HCT116 (cell line): Measurements from ENCODE around the gene WFDC1. TPM values are rescaled to one million over a fixed set of nuclear protein-coding genes. Genes with fewer than 3 reads are reported as not detected.

Source experiments
- ATAC-seq: fragments of 200-7000 bp; cut with Tn5 transposase; 2 replicates; pipeline ENCODE4 v1.9.1; 2020; ENCODE audit warnings: mild to moderate bottlenecking, moderate library complexity
- BruUV-seq: library from RNA; stranded (reverse); fragments of 400-500 nt; replicated peaks from 2 replicates; lab custom pipeline; 2021; lab: Mats Ljungman, UMichigan
- CTCF ChIA-PET: fragments of 300-600 bp; sonication (Branson Sonifier 250); formaldehyde crosslinking; loops from one replicate; lab custom pipeline; 2021; ENCODE audit warnings: antibody characterized with exemption; lab: Charles Lee
- POLR2A ChIA-PET: fragments of 300-600, 350-600 bp; sonication (Branson Sonifier 250); formaldehyde crosslinking; loops from one replicate; lab custom pipeline; 2021; ENCODE audit warnings: antibody characterized with exemption; lab: Charles Lee
- RAD21 ChIA-PET, 2 experiments: fragments of 300-600 bp; sonication (Branson Sonifier 250); formaldehyde crosslinking; loops; one replicate each; lab custom pipeline; 2023; ENCODE audit warnings: low total read pairs in 2 of 2; ENCODE audit not compliant: uncharacterized antibody in 2 of 2, unreplicated experiment in 2 of 2, low non-redundant PET in 1 of 2; lab: Charles Lee
- DNase-seq: peaks from one replicate; pipeline ENCODE4 v3.0.0-alpha.2; 2010; ENCODE audit warnings: low read depth, low spot score
- H2AFZ ChIP-seq: fragments of 200-600 bp; shearing (Covaris generic), sonication (generic); 2 replicates; pipeline ENCODE4 v1.6.1; 2017; ENCODE audit warnings: low read depth, mixed run types, mixed read lengths, antibody characterized with exemption, low read length; ENCODE audit not compliant: poor library complexity, severe bottlenecking
- H3K27ac ChIP-seq: 2 replicates; pipeline ENCODE4 v1.5.1; 2012; ENCODE audit warnings: low read depth, low read length
- H3K27me3 ChIP-seq: fragments of 200-600 bp; sonication (generic); 2 replicates; pipeline ENCODE4 v1.6.1; 2016; ENCODE audit warnings: mixed run types, low read length, mixed read lengths; ENCODE audit not compliant: insufficient read depth
- H3K36me3 ChIP-seq, 2 experiments: fragments of 200-500 bp in 1 of 2; fragments of 200-600 bp in 1 of 2; sonication (Bioruptor generic) in 1 of 2; sonication (generic) in 1 of 2; 2 replicates each; pipeline versions ENCODE4 v1.5.1 to v1.6.1; 2014 to 2016; ENCODE audit warnings: low read length in 2 of 2, inconsistent platforms in 1 of 2, mixed read lengths in 1 of 2, mixed run types in 1 of 2; ENCODE audit not compliant: insufficient read depth in 2 of 2, control insufficient read depth in 1 of 2
- H3K4me1 ChIP-seq, 2 experiments: fragments of 200-600 bp in 1 of 2; sonication (generic) in 1 of 2; 2 replicates each; pipeline versions ENCODE4 v1.5.1 to v1.6.1; 2012 to 2017; ENCODE audit warnings: low read length in 2 of 2, inconsistent platforms in 1 of 2, mild to moderate bottlenecking in 1 of 2, mixed read lengths in 1 of 2, mixed run types in 1 of 2, moderate library complexity in 1 of 2; ENCODE audit not compliant: insufficient read depth in 2 of 2, control insufficient read depth in 1 of 2
- H3K4me2 ChIP-seq: fragments of 200-600 bp; sonication (generic); 2 replicates; pipeline ENCODE4 v1.6.1; 2017; ENCODE audit warnings: mixed run types, low read length, mixed read lengths
- H3K4me3 ChIP-seq, 2 experiments: fragments of 200-600 bp in 1 of 2; sonication (generic) in 1 of 2; replicated peaks in 1 of 2; 2 replicates each; pipeline ENCODE4 v1.5.1; 2011 to 2016; ENCODE audit warnings: low read length in 2 of 2, control low read depth in 1 of 2, low read depth in 1 of 2, mild to moderate bottlenecking in 1 of 2, mixed read lengths in 1 of 2, mixed run types in 1 of 2
- H3K79me2 ChIP-seq: fragments of 200-600 bp; sonication (generic); 2 replicates; pipeline ENCODE4 v1.6.1; 2017; ENCODE audit warnings: mild to moderate bottlenecking, mixed run types, low read length, moderate library complexity, mixed read lengths; ENCODE audit not compliant: insufficient read depth
- H3K9ac ChIP-seq: fragments of 200-600 bp; sonication (generic); 2 replicates; pipeline ENCODE4 v1.6.1; 2016; ENCODE audit warnings: low read length, mixed read lengths
- H3K9me2 ChIP-seq: fragments of 200-600 bp; sonication (generic), shearing (Covaris generic); 2 replicates; pipeline ENCODE4 v1.6.1; 2017; ENCODE audit warnings: mixed run types, mild to moderate bottlenecking, moderate library complexity; ENCODE audit not compliant: insufficient read depth
- H3K9me3 ChIP-seq, 2 experiments: fragments of 200-500 bp in 1 of 2; fragments of 200-600 bp in 1 of 2; sonication (Bioruptor generic) in 1 of 2; sonication (generic) in 1 of 2; 2 replicates each; pipeline ENCODE4 v1.6.1; 2014 to 2017; ENCODE audit warnings: low read length in 2 of 2, mixed read lengths in 2 of 2, inconsistent platforms in 1 of 2, low read depth in 1 of 2, mild to moderate bottlenecking in 1 of 2, mixed run types in 1 of 2, moderate library complexity in 1 of 2; ENCODE audit not compliant: control insufficient read depth in 1 of 2, insufficient read depth in 1 of 2
- H4K20me1 ChIP-seq: fragments of 200-600 bp; sonication (generic), shearing (Covaris generic); 2 replicates; pipeline ENCODE4 v1.6.1; 2017; ENCODE audit warnings: mixed run types, mild to moderate bottlenecking, moderate library complexity; ENCODE audit not compliant: insufficient read depth
- CBX3 ChIP-seq: IDR thresholded peaks from 2 replicates; pipeline ENCODE4 v1.6.1; 2012; ENCODE audit warnings: low read depth
- CEBPB ChIP-seq: IDR thresholded peaks from 2 replicates; pipeline ENCODE4 v1.6.1; 2012; ENCODE audit warnings: low read depth
- CTCF ChIP-seq, 3 experiments: fragments of 200-600 bp in 1 of 3; sonication (generic) in 1 of 3; IDR thresholded peaks in 2 of 3; conservative IDR thresholded peaks in 1 of 3; 2 replicates each; pipeline ENCODE4 v1.5.1; 2012 to 2017; ENCODE audit warnings: low read depth in 2 of 3, low read length in 2 of 3, antibody characterized with exemption in 1 of 3, borderline replicate concordance in 1 of 3, control low read depth in 1 of 3, mild to moderate bottlenecking in 1 of 3, mixed read lengths in 1 of 3, mixed run types in 1 of 3, moderate library complexity in 1 of 3; ENCODE audit not compliant: insufficient read depth in 1 of 3
- ELF1 ChIP-seq: IDR thresholded peaks from 2 replicates; pipeline ENCODE4 v1.6.1; 2012; ENCODE audit warnings: low read depth, borderline replicate concordance
- EZH2 ChIP-seq: fragments of 200-600 bp; sonication (generic); IDR thresholded peaks from 2 replicates; pipeline ENCODE4 v1.6.1; 2017; ENCODE audit warnings: antibody characterized with exemption, mixed run types
- EZH2phosphoT487 ChIP-seq: fragments of 200-600 bp; IDR thresholded peaks from 2 replicates; pipeline ENCODE4 v1.6.1; 2018; ENCODE audit warnings: antibody characterized with exemption, borderline replicate concordance
- FOSL1 ChIP-seq: IDR thresholded peaks from 2 replicates; pipeline ENCODE4 v1.6.1; 2012; ENCODE audit warnings: low read depth
- MAX ChIP-seq: IDR thresholded peaks from 2 replicates; pipeline ENCODE4 v1.6.1; 2012
- POLR2A ChIP-seq: IDR thresholded peaks from 2 replicates; pipeline ENCODE4 v1.7.0; 2011; ENCODE audit warnings: borderline replicate concordance; ENCODE audit not compliant: insufficient read depth, insufficient read length; ENCODE audit errors: extremely low read depth
- POLR2AphosphoS5 ChIP-seq: IDR thresholded peaks from 2 replicates; pipeline ENCODE4 v1.6.1; 2011; ENCODE audit warnings: mild to moderate bottlenecking, low read depth, low read length, moderate library complexity
- RAD21 ChIP-seq: IDR thresholded peaks from 2 replicates; pipeline ENCODE4 v1.6.1; 2012; ENCODE audit warnings: low read depth, mild to moderate bottlenecking
- REST ChIP-seq: IDR thresholded peaks from 2 replicates; pipeline ENCODE4 v1.6.1; 2012; ENCODE audit warnings: low read depth
- SIN3A ChIP-seq: IDR thresholded peaks from 2 replicates; pipeline ENCODE4 v1.6.1; 2012; ENCODE audit warnings: low read depth
- SP1 ChIP-seq: IDR thresholded peaks from 2 replicates; pipeline ENCODE4 v1.6.1; 2012; ENCODE audit warnings: low read depth
- SRF ChIP-seq: IDR thresholded peaks from 2 replicates; pipeline ENCODE4 v1.6.1; 2012; ENCODE audit warnings: low read depth
- TCF7L2 ChIP-seq: IDR thresholded peaks from 2 replicates; pipeline ENCODE4 v1.7.0; 2011; ENCODE audit warnings: borderline replicate concordance, inconsistent platforms; ENCODE audit not compliant: insufficient read depth, insufficient read length; ENCODE audit errors: extremely low read depth
- YY1 ChIP-seq: IDR thresholded peaks from 2 replicates; pipeline ENCODE4 v1.6.1; 2011; ENCODE audit warnings: low read length, low read depth, moderate library complexity, mild to moderate bottlenecking; ENCODE audit not compliant: insufficient replicate concordance; ENCODE audit errors: extremely low read depth
- ZFX ChIP-seq: fragments of 450-650 bp; IDR thresholded peaks from 2 replicates; pipeline ENCODE4 v1.6.1; 2017
- ZNF274 ChIP-seq: fragments of 200-500 bp; sonication (Bioruptor generic); IDR thresholded peaks from 2 replicates; pipeline ENCODE4 v1.6.1; 2014; ENCODE audit warnings: mild to moderate bottlenecking, low read depth, low read length, inconsistent platforms
- intact Hi-C: fragments of 100-400 bp; cut with micrococcal nuclease; formaldehyde crosslinking; loops from 2 replicates; pipeline ENCODE4 v1.10.0; 2022
- total RNA-seq: library from RNA; stranded (reverse); gene quantifications from one replicate; pipeline ENCODE4 v1.2.1, GENCODE V29; 2021; ENCODE audit not compliant: unreplicated experiment

WFDC1 gene
- total RNA-seq, 1 experiment from 2014 or later = 0.42 TPM

GRCh38 chr16:84371553-84371865 lies 76.8 kb downstream of the WFDC1 start:
- no peak for ATAC-seq
- CTCF ChIA-PET = no interaction called here
- intact Hi-C loops = no loop called here
- TF ChIP-seq SP1 (no peak), ZFX (no peak), TCF7L2 (no peak), SRF (no peak), EZH2 (no peak), EZH2phosphoT487 (no peak), ELF1 (no peak), SIN3A (no peak), FOSL1 (no peak), MAX (no peak), RAD21 (no peak), CTCF (IDR thresholded peaks at IDR 0.05 in 2 of 3, conservative IDR thresholded peaks at IDR 0.05 in 1 of 3; ENCODE audit: borderline replicate concordance in 1 of 3, insufficient read depth in 1 of 3, low read depth in 2 of 3, low read length in 2 of 3) (no peak), CBX3 (no peak), ZNF274 (no peak), POLR2A (no peak), POLR2AphosphoS5 (no peak), REST (no peak), CEBPB (no peak), YY1 (no peak)
- TF ChIP-seq, all 23 proteins: peak for 0
- Histone ChIP-seq H3K9me2 (no peaks in the 10 kb centered on the region), H3K27me3 (no peaks in the 10 kb centered on the region), H2AFZ (no peak overlapping the region), H3K4me2 (no peak overlapping the region), H3K4me3 (no peak overlapping the region), H3K9ac (no peak overlapping the region), H3K36me3 (no peaks in the 10 kb centered on the region), H3K27ac (no peak overlapping the region), H3K9me3 (no peaks in the 10 kb centered on the region), H3K79me2 (no peaks in the 10 kb centered on the region), H3K4me1 (peaks cover 23 to 38% of the 10 kb centered on the region in 2 experiments), H4K20me1 (no peaks in the 10 kb centered on the region)
- POLR2A ChIA-PET = no interaction called here
- no TSS peak for BruUV-seq
- RAD21 ChIA-PET = no interaction called here
- DNase-seq = no peak
